Measurements from ENCODE around the gene FGF12.

The FGF12 gene

DNA sequence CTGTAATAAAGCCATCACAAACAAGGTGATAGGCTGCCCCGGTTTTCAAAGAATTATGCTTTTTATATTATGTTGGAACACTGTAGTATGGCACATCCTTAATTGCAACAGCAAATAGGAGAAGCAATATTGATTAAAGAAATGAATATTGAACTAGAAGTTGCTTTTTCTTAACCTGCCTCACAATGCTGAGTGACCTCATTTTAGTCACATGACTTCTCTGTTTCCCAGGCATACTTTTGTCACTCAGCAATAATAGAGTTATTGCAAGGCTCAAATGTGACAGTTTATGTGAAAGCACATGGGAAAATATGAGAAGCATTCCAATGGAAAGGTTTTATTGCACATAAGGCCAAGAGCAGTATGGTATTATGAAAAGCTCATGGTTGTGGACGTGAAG lies 400.7 kb downstream of the FGF12 start:
- no peak for DNase-seq

DNA sequence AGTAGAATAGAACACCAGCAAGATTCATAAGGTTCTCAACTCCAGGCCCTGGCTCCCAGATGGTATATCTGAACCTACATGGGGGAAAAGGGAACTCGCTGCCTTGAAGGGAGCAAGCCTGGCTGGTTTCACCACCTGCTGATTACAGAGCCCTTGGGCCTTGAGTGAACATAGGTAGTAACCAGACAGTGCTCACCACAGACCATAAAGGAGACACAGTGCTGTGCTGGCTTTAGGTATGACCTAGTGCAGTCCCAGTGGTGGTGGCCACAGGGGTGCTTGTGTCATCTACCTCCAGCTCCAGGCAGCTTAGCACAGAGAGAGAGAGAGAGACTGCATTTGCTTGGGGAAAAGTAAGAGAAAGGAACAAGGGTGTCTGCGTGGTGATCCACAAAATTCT lies 409.8 kb downstream of the FGF12 start:
- no peak for DNase-seq

GRCh38 chr3:192313605-192314004 lies 413.7 kb downstream of the FGF12 start:
- DNase-seq: no peak

GRCh38 chr3:192307631-192308030 lies 419.7 kb downstream of the FGF12 start:
- DNase-seq: no peak

DNA sequence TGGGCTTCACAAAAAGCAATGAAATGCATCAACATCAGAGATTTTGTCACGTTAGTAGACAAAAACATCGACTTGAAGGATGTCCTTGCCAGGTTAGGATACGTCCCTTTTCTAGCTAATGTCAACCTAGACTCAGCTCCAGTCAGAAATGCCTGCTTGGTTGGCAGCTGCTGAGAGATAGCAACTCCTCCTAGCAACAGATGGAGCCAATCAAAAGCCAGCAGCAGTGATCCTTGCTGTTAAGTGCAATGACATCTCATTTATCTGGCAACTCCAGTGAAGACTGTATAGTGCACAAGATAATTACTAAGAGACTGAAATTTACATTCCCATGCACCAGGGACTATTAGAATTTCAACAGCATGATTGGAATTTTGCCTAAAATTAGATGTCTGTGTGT lies 424.1 kb downstream of the FGF12 start:
- DNase-seq: peak; percentile 6

DNA sequence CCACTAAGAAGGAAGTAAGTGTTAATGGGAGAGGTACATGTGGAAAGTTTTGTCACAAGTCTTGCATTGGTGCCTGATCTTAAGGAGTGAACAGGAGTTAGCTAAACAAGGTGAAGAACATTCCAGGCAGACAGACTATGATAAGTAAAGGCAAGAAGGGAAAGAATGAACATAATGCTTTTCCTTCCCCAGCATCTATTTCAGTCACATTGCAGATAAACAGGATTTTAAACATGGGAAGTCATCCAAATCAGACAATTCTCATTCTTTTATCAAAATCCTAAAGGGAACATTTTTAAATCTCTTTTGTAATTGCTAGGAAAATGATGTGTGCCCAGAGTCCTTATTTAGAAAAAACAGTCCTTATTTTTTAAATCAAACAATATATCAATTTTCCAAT lies 424.6 kb downstream of the FGF12 start:
- no peak for DNase-seq

GRCh38 chr3:192299921-192300320 lies 427.4 kb downstream of the FGF12 start:
- DNase-seq: no peak

DNA sequence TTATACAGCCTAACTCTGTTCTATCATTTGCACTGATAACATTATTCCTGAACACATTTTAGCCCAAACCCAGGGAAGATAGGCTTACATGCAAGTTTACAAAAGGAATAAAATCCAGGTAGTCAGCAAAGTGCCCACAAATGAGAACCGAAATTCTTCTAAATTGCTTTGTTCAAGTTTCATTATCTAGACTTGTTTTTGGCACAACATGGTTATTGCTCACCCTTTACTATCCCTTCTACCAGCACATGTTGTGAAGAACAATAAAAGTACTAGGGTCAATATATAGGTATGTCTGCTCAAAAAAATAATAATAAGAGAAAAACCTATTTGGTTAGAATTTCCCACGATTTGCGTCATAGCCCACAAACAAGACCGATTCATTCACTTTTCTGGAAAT lies 430.5 kb downstream of the FGF12 start:
- DNase-seq: no peak

DNA sequence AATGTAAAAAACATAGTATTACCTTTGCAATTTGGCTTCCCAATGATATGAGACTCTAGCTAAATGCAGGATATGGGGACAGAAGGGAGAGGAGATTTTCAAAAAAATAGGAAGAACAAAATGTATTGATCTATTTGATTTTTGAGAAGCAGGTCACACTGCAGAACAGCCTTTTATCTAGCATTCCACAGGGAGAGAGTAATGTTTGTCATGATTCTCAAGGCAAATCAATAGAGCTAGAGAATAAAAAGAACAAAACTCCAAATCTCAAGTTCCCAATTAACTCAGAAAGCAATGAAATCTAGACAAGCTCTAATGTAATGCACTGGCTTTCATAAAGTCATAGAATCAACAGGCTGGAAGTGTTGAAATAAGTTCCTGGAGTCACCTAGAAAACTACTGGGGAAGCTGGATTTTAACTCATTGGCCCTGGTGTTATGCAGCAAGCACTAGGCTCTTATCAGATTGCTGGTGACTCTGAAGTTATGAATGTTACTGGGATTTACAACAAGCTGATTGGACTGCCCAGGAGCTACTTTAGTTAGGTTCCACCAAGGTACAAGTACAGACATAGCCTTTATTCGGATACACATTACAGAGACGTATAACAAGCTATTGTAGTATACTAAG lies 442.8 kb downstream of the FGF12 start:
- DNase-seq: no peak

DNA sequence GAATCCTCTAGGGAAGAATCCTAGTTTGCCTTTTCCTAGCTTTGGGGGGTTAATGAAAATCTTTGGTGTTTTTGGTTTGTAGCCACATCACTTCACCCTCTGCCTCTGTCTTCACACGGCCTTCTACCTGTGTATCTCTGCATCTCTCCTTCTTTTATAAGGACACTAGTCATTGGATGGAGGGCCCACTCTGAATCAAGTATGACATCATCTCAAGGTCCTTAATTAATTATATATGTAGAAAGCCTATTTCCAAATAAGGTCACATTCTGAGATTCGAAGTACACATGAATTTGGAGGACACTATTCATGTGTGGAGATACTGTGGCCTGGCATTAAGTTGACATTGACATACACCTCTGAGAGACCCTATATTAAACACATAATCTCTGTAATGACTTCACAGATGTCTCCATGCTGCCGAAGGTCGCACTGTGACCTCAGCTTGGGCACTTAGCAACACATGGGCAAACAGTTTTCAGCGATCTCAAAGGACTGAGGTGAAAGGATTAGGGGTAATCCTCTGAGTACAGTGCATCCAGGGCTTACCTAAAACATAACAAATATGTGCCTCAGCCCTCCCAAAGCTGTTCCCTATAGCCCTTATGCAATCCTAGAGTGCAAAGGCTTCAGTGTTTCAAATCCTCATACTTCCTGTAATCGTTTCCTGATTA lies 446.0 kb downstream of the FGF12 start:
- no peak for DNase-seq

DNA sequence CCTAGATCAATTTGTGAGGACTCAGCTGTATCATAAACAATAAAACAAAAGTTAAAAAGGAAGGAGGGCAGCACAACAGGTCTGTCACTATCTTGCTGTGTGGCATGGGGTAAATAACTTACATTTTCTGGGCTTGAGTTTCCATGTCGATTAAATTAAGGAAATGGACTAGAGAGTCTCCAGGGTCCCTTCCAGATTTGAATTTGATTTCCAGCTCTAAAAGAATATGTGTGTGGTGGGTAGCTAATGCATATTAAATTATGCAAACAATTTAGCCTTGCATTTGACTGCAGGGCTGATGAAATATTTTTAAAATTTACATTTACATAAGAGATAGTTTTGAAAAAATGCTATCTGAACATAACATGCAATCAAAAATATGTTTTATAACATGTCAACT lies 447.7 kb downstream of the FGF12 start:
- DNase-seq: no peak

DNA sequence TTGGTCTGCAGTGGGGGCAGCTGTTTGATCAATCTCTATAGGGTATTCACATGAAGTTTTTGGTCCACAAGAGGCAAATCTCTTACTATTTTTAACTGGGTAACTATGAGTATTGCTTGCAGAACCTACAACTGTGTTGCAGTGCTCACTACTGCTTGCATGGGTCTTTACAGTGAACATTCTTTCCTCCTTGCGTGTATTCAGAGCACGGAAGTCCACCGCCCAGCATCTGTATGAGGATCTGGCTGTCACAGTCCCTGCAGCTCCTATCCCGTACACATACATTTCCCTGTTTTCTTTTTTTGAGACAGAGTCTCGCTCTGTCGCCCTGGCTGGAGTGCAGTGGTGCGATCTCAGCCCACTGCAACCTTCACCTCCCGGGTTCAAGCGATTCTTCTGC lies 449.9 kb downstream of the FGF12 start:
- DNase-seq: no peak

- DNase-seq: no peak
Measured at GRCh38 chr3:192275741-192276355, 451.5 kb downstream of the FGF12 start.

DNA sequence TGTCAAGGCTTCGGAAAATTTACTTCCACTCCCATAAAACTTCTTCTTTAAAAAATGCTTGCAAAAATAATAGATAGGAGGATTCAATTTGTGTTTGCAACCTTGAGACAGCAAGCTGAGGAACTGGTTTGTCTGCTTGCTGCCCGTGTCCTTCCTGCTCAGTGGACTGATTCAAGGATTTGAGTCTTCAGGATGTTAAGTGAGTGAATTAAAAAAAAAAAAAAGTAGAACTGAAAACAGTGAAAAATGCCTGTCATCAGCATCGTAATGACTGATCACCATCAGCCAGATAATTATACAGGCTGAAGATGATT lies 453.7 kb downstream of the FGF12 start:
- no peak for DNase-seq

- no peak for DNase-seq
Measured at GRCh38 chr3:192273001-192273696, 454.2 kb downstream of the FGF12 start.

- no peak for DNase-seq
Measured at GRCh38 chr3:192262001-192262400, 465.3 kb downstream of the FGF12 start.

- DNase-seq: no peak
Measured at GRCh38 chr3:192261135-192261534, 466.2 kb downstream of the FGF12 start.

DNA sequence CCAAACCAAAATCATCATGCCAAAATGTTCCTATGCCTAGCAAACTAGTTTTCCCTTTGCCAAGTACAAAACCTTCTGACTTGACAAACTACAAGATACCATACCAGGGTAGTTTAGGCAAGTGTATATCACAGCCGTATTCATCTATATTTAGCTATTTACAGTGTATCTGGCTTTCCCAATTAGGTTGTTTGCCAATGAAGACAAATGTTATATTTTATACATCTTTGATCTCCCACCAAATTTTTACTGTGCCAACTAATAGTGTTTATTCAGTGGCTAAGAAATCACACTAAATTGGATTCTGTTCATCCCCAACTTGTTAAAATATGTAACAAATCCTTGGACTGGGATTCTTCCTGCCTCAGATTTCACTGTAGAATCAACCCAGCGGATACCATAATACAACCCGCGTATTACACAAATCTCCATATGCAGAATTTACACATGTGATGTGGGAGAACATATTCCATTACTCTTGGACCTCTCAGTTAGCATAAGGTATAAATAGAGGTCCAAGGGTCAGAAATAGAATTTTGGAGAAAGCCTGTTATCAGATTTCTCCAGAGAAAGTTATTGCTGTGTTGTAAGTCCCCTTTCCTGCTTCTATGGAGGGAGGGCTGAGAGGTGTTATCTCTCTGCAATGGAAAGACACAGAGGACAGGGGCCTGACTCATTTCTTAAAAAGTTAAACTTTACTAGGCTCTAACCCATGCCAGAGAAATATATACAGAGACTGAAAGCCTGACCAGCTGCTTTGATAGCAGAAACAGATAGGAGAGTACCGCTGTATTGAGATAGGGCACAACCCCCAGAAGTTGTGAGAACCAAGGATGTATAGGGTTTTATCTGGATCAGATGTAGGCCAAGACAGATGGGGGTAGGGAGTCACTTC lies 467.0 kb downstream of the FGF12 start:
- DNase-seq: no peak

DNA sequence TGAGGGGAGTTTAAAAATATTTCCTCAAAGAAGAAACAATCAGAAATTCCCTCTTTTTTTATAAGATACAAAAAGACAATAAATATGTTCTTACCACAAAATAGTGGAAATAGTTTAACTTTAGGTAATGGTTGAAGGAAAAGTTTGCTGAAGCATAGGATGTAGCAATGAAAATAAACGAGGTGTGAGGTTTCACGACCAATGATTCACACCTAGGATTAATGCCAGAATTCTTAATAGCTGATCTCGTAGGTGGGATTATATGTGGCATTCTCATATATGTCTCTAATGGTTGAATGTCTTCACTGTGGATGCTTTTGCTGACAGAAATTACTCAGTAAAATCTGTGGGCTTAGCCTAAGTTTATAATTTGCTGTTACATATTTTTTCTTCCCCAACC lies 467.7 kb downstream of the FGF12 start:
- DNase-seq: no peak

GRCh38 chr3:192258721-192259120 lies 468.6 kb downstream of the FGF12 start:
- no peak for DNase-seq

- no peak for DNase-seq
Measured at GRCh38 chr3:192255839-192256238, 471.5 kb downstream of the FGF12 start.

DNA sequence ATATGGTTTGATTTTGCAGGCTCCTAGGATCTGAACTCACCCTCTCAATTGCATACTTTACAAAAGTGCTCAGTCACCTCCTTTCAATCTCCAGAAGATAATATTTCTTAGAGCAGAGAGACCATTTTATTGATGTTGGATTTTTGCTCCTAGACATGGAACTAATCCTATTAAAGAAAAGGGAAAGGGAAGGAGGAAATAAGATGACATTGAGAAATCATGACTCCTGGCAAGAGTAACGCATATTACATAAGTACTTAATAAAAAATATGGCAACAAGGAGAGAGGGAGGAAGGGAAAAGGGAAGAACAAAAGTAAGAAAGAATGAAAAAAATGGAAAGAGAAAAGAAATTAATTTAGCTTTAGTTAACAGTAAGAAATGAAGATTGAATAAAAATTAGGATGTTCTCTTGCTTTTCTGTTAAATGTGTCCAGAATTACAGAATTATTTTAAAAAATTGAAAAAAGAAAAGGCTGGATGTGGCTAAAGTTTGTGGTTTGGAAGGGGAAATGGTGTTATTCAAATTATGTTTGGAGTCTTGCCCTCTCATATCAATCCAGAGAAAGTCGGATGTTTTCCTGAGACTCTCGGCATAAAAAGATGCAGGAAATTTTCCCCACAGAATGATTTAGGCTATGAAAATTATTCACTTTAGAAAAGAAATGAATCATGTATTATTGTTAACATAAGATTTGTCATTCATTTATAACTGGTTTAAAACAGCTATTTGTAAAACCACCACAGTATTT lies 474.0 kb downstream of the FGF12 start:
- no peak for DNase-seq

All from retina (tissue), 1 donor.